COLO668 (cell line): Measurements from ENCODE around the gene ICAM2.

ENCODE experiments used
- DNase-seq: peaks from one replicate; lab custom pipeline; 2025; ENCODE audit not compliant: unreplicated experiment; lab: John Stamatoyannopoulos, UW

ICAM2 gene

GRCh38 chr17:64020056-64020766, at the start of gene ICAM2:
ICAM2 (minus strand) TSS chr17:64020633; CDS start chr17:64006691, 13,942 bp downstream.
- no peak for DNase-seq

GRCh38 chr17:64070213-64070612, 49.8 kb upstream of the ICAM2 start:
- DNase-seq = no peak

GRCh38 chr17:64069143-64069542, 48.7 kb upstream of the ICAM2 start:
- no peak for DNase-seq

GRCh38 chr17:64067657-64068056, 47.2 kb upstream of the ICAM2 start:
- DNase-seq = no peak

GRCh38 chr17:64066716-64067115, 46.3 kb upstream of the ICAM2 start:
- DNase-seq = no peak

GRCh38 chr17:64065161-64065560, 44.7 kb upstream of the ICAM2 start:
- DNase-seq = no peak

- no peak for DNase-seq
These were observed 43.9 kb upstream of the ICAM2 start for GRCh38 chr17:64064331-64064730.

GRCh38 chr17:64063766-64064224, 43.4 kb upstream of the ICAM2 start:
- peak; percentile 32 for DNase-seq

GRCh38 chr17:64063088-64063487, 42.7 kb upstream of the ICAM2 start:
- no peak for DNase-seq

GRCh38 chr17:64061178-64061898, 40.9 kb upstream of the ICAM2 start:
- no peak for DNase-seq

GRCh38 chr17:64060331-64060730, 39.9 kb upstream of the ICAM2 start:
- no peak for DNase-seq

GRCh38 chr17:64059756-64060155, 39.3 kb upstream of the ICAM2 start:
- no peak for DNase-seq

- DNase-seq = no peak
These were observed 38.2 kb upstream of the ICAM2 start for GRCh38 chr17:64058621-64059020.

- no peak for DNase-seq
These were observed 37.3 kb upstream of the ICAM2 start for GRCh38 chr17:64057701-64058263.

GRCh38 chr17:64056269-64057005, 36.0 kb upstream of the ICAM2 start:
- DNase-seq = no peak

GRCh38 chr17:64055183-64056142, 35.0 kb upstream of the ICAM2 start:
- no peak for DNase-seq

- no peak for DNase-seq
These were observed 33.9 kb upstream of the ICAM2 start for GRCh38 chr17:64054304-64054703.

- DNase-seq = no peak
These were observed 32.7 kb upstream of the ICAM2 start for GRCh38 chr17:64053101-64053500.

- no peak for DNase-seq
These were observed 30.7 kb upstream of the ICAM2 start for GRCh38 chr17:64051153-64051552.

- no peak for DNase-seq
These were observed 28.4 kb upstream of the ICAM2 start for GRCh38 chr17:64048805-64049204.
